Bronchial epithelial cell (primary cell): ENCODE data around the gene RBPJ. TPM values are rescaled to one million over a fixed set of nuclear protein-coding genes. Genes with fewer than 3 reads are reported as not detected.

ENCODE experiments used
- DNase-seq: peaks from one replicate; pipeline ENCODE4 v3.0.0-alpha.2; 2010; ENCODE audit warnings: low read depth
- FAIRE-seq: peaks from 2 replicates; lab custom pipeline; 2011; peaks lifted over from hg19 to GRCh38; lab: Jason Lieb, UNC
- H3K27me3 ChIP-seq: 2 replicates; pipeline ENCODE4 v1.5.1; 2011; ENCODE audit warnings: low read length; ENCODE audit not compliant: control insufficient read depth, insufficient read depth
- H3K36me3 ChIP-seq: 2 replicates; pipeline ENCODE4 v1.5.1; 2011; ENCODE audit warnings: low read length; ENCODE audit not compliant: control insufficient read depth, insufficient read depth
- H3K4me3 ChIP-seq: 2 replicates; pipeline ENCODE4 v1.5.1; 2011; ENCODE audit warnings: mild to moderate bottlenecking, low read depth, low read length, control low read depth
- CTCF ChIP-seq: IDR thresholded peaks from 2 replicates; pipeline ENCODE4 v1.5.1; 2011; ENCODE audit warnings: mild to moderate bottlenecking, moderate library complexity, low read length, control low read depth, inconsistent platforms; ENCODE audit not compliant: insufficient read depth, severe bottlenecking
- total RNA-seq: library from RNA; depleted of rRNA; stranded (reverse); fragments of >200 nt; gene quantifications from 2 replicates; pipeline ENCODE4 v1.2.1, GENCODE V29; 2014

The RBPJ gene
- total RNA-seq, 1 donor from 2014 or later: 34.5 TPM

GRCh38 chr4:26279446-26279845, 41.4 kb upstream of the RBPJ start:
- Histone ChIP-seq H3K27me3 (no peaks in the 10 kb centered on the region), H3K36me3 (no peaks in the 10 kb centered on the region), H3K4me3 (no peak overlapping the region)
- FAIRE-seq (no peak), DNase-seq (peak; percentile 75)
- no peak for TF ChIP-seq CTCF

GRCh38 chr4:26281881-26282280, 38.9 kb upstream of the RBPJ start:
- DNase-seq (peak; percentile 42), FAIRE-seq (no peak)
- no peak for TF ChIP-seq CTCF
- Histone ChIP-seq H3K36me3 (no peaks in the 10 kb centered on the region), H3K27me3 (no peaks in the 10 kb centered on the region), H3K4me3 (no peak overlapping the region)

GRCh38 chr4:26284536-26284935, 36.3 kb upstream of the RBPJ start:
- Histone ChIP-seq H3K4me3 (no peak overlapping the region), H3K27me3 (no peaks in the 10 kb centered on the region), H3K36me3 (no peaks in the 10 kb centered on the region)
- DNase-seq (no peak), FAIRE-seq (no peak)
- no peak for TF ChIP-seq CTCF

- Histone ChIP-seq H3K4me3 (no peak overlapping the region), H3K36me3 (no peaks in the 10 kb centered on the region), H3K27me3 (no peaks in the 10 kb centered on the region)
- FAIRE-seq (no peak), DNase-seq (no peak)
- TF ChIP-seq CTCF: no peak
Measured at GRCh38 chr4:26285272-26285671, 35.5 kb upstream of the RBPJ start.

GRCh38 chr4:26287756-26288155, 33.1 kb upstream of the RBPJ start:
- TF ChIP-seq CTCF: no peak
- no peak overlapping the region for H3K4me3 ChIP-seq
- FAIRE-seq (no peak), DNase-seq (no peak)
- H3K36me3 ChIP-seq: no peaks in the 10 kb centered on the region
- H3K27me3 ChIP-seq: no peaks in the 10 kb centered on the region

GRCh38 chr4:26288355-26288909, 32.4 kb upstream of the RBPJ start:
- no peak for FAIRE-seq
- Histone ChIP-seq H3K36me3 (no peaks in the 10 kb centered on the region), H3K27me3 (no peaks in the 10 kb centered on the region), H3K4me3 (no peak overlapping the region)
- no peak for TF ChIP-seq CTCF
- DNase-seq: peak; percentile 75
